PC-9 (cell line): ENCODE results near the gene EXOSC7.

Source experiments
- CTCF ChIP-seq: fragments of 200-600 bp; sonication (generic); conservative IDR thresholded peaks from 2 replicates; pipeline ENCODE4 v1.6.1; 2017; ENCODE audit warnings: mixed run types, antibody characterized with exemption, mild to moderate bottlenecking, moderate library complexity
- EZH2 ChIP-seq: fragments of 200-600 bp; sonication (generic); IDR thresholded peaks from 2 replicates; pipeline ENCODE4 v1.8.0; 2017; ENCODE audit warnings: antibody characterized with exemption, low read depth

DNA sequence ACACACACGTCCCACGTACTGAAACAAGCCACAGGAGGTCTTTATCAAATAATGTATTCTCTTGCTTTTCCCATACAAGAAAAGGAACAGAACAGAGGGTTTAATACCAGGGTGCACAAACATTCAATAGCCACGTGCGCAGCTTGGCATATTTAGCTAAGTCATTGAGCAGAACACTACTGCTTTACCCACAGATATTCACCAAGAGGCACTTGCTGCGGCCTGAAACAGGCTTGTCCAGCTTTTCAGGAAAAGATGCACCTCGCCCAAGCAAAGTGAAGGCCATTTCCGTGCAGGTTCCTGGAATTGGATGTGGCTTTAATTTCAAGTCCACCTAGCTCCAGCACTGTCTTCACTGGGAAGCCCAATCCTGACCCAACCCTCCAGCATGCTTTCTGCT is 17.7 kb upstream of the EXOSC7 start:
- TF ChIP-seq CTCF, result no peak
- TF ChIP-seq EZH2, result no peak
